ENCODE measurements around the gene SMAD9.
"Not testable (repeated sequence)": the region's sequence is repeated elsewhere in the genome, so short reads cannot be mapped to it uniquely, and the experiment has no call there.

The SMAD9 gene

DNA sequence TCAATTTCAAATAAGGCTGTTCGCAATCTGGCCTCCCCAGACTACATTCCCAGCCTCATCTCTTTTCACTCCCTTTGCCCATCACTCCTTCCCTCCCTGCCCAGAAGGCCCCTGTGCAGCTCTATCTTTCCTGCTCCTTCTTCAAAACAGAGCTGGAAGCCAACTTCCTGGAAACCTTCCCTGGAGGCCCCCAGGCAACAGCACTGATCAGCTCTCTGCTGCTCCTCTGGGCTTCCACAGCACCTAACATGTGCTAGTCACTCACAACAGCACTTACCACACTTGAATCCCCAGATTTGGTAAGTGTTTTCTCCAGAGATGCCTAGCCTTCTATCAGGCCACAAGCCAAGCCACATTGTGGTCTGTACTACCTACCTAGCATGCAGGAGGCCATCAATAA, 9.5 kb downstream of the SMAD9 start:
- DNase-seq = no peak

DNA sequence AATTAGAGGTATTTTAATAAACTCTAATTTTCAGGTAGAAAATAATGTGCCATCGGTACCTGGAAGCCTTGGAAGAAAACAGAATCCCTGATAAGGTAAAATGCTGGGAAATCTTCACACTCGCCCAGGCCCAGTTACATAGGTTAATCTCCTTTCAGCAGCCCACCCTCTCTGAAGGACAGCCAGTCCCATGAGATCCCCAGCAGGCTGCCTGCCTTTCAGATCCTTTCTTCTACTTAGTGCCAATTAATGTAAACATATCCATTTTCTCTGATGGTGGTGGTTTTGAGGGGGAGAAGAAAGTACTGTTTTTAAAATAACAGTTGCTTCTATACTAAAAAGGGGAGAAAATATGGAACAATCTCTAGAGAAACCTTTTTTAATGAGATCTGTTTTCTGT, 12.2 kb downstream of the SMAD9 start:
- DNase-seq = no peak

DNA sequence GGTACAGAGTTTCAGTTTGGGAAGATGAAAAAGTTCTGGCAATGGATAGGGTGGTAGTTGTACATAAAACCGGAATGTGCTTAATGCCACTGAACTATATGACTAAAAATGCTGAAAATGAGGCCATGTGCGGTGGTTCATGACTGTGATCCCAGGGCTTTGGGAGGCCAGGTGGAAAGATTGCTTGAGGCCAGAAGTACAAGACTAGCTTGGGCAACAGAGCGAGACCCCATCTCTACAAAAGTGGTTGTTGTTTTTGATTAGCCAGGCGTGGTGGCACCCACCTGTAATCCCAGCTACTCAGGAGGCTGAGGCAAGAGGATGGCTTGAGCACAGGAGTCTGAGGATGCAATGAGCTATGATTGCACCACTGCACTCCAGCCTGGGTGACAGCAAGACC, 12.8 kb downstream of the SMAD9 start:
- no peak for DNase-seq

DNA sequence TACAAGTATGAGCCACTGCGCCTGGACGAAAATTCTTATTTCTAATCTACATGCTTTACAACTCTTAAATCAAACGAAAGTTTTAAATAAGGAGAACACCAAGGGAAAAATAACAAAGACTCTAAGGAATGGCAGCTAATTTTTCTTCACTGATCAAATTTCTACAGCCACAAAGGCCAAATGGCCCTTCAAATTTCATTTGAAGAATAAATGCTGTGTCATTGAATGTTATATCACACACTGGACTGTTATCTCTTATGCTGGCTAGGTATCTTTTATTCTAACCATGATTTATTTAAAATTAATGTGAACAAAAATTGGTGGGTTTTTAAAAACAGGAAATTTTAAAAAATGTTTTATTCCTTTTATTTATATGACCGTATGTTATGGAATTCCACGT, 14.1 kb downstream of the SMAD9 start:
- DNase-seq = no peak

DNA sequence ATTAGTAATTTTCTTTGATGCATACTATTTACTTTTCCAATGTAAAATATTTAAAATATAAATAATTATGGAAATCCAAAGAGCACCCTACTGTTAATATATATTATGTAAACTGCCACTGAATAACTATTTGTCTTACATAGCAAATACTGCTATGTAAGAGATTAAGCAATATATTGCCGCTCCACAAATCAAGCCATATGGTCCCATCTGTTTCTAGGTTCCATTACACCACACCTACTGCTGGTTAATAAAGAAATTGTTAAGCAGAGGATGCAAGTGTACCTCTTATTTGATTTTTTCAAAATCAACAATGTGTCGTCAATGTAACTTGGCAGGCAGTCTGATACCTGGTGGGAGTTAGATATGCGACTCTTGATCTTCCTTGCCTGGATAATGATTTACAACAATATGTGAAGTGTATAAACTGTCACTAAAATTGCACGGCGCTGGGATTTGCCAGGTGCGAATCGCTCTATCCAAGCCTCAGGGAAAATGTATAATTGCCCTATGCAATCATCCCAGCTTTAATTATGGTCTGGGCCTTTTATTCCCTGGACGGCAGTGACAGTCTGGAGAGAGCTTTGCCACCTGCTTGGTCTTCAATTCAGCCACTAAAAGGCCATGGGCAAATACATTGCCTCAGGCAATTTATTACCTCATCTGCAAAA, 16.0 kb downstream of the SMAD9 start:
- no peak for DNase-seq

DNA sequence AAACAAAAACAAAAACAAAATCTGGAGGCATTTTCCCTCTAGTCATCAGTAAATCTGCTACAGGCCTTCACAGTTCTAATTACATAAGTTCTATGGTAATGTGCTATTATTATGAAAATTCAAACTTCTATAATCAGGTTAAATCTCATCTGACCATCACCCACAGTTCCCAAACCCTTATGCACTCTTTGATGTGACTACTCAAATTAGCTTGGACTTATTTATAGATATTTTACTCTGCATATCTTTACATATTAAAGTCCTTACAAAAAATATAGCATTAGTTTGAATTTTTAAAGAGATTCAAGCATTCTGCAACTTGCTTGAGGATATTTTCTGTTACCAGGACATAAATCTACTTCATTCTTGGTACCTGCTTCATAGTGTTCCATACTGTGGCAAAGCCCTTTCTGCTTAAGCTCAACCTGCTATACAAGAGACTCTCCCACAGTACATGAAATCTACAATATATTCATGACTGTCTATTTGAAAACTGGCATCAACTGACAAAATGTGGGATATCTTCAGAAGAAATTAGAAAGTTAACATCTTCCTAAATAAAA, 22.9 kb downstream of the SMAD9 start:
- no peak for DNase-seq

DNA sequence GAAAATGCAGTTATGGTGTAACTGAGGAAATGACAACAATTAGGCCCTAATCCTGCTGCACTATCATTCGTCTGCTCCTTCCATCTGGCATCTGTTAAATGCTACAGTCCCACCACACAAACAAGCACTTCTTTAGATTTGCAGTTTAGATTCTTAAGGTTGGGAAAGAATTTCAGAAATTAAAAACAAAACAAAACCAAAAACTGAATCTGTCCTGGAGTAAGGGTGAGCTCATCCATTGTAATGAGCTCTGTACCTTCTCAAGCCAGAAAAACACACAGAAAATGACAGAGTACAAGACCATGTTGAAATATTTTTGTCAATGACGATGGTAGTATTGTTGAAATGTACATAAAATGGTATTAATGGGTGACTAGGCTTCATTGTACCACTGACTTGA, 28.3 kb downstream of the SMAD9 start:
- peak; percentile 31 for DNase-seq

DNA sequence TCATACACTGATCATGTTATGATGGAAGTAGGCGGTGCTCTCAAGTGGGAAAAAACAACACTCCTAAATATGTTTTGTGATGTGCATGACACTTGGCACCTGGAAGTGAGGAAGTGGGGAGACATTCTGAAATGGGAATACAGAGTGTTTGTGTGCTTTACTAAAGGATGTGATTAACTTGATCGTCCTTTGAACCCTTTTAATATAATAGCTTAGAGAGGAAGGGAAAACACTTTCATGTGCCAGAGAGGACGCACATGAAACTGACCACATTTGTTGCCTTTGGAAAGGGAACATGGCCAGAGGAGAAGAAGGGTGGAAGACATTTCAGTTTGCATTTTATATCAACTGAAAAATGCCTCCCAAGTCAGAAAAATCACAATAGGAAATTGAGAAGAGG, 31.4 kb downstream of the SMAD9 start:
- no peak for DNase-seq

DNA sequence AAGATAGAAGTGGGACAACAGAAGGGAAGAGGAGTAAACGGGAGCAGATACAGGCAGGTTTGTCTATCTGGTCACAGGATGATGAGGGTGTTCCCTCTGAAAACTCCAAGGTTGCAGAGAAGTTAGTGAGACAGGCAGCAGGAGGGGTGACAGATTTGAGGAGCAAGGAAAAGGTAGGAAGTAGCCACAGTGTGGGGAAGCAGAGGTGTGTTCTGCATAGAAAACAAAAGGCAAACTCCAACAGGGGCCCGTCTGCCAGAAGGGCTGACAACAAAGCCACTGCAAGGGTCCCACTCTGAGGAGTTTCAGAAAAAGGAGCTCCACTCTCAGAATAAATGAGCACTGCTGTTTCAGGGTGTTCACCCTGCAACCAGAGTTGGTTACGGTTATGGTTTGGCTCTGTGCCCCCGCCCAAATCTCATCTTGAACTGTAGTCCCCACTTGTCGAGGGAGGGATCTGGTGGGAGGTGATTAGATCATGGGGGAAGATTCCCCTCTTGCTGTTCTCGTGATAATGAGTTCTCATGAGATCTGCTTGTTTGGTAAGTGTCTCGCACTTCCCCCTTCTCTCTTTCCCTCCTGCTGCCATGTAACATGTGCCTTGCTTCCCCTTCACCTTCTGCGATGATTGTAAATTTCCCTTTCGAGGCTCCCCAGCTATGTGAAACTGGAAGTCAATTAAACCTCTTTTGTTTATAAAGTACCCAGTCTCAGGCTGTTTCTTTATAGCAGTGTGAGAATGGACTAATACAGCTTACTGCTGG, 32.1 kb downstream of the SMAD9 start:
- no peak for DNase-seq

DNA sequence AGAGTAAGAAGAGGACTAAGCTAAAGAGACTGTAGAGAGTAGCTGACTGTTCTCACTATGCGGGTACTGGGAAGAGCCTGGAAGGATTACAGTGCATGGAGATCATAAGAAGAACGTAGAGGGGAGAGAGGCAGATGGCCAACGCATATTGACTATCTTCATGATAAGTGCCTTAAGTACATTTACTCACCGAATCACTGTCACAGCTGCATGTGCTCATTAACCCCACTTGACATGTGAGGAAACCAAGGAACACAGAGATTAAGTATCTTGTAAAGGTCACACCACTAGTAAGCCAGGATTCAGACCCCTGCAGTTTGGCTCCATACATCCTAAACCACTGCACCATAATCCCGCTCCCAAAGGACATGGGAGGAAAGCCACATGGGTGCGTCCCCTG, 34.1 kb downstream of the SMAD9 start:
- DNase-seq = no peak

DNA sequence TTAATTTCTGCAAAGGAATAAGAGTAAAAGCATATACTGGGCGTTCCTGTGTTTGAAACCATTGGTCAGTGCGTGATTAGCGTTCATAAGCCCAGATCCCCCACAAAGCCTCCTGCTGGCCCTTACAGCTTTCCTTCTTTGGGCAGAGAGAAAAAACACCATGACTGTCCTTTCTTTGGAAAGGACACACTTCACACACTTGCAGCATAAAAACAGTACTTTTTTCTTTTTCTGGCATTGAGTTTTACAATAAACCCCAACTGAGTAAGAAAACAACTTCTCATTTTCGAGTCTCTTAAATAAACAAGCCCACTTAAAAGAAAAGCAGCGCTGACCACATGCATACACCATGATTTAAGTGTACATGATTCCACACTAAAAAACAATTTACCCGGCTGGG, 35.8 kb downstream of the SMAD9 start:
- DNase-seq = no peak

DNA sequence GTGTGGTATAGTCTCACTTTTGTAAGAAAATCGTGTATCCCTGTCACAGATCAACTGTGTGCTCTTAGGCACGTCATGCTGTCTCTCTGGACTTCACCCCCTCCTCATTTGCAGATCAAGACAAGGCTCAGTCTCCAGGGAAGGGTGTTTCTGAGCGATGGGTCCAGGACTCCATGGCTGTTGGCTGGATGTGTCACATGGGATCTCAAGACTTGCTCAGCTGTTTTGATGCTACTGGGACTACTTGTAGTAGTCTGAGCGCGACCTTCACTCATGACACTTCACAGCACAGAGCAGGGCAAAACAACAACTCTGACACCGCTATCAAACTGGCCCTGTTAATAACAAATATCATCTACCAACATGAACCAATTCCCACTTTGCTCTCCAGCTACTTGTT, 36.2 kb downstream of the SMAD9 start:
- DNase-seq = no peak

DNA sequence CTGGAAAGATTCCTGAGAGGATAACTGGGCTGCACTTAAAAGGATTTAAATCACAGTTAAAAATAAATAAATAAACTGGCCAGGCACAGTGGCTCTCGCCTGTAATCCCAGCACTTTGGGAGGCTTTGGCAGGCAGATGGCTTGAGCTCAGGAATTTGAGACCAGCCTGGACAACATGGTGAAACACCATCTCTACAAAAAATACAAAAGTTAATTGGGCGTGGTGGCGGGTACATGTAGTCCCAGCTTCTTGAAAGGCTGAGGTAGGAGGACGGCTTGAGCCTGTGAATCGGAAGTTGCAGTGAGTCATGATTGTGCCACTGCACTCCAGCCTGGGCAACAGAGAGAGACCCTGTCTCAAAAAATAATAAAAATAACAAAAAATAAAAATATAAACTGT, 36.6 kb downstream of the SMAD9 start:
- not testable (repeated sequence) for DNase-seq

DNA sequence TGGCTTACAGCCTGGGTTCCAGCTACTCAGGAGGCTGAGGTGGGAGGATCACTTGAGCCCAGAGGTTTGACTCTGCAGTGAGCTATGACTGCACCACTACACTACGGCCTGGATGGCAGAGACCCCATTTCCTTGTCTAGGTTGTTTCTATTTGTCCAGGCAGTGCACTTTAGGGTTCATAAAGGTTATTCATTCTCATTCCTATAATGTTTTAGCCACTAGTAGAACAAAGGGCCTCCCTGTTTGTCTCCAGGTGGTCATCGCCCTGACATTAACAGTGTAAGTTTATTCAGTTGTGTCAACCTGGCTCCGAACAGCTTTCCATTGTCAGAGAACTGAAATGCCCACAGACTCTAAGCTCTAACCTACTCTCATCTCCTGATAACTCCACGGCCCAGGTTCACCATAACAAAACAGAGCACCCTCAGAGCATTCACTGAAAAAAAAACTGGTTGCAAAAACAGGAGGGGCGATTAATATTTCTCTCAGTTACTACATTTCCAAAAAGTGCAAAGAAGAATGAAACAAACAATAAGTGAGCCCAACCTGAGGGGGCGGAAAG, 37.1 kb downstream of the SMAD9 start:
- DNase-seq = no peak

DNA sequence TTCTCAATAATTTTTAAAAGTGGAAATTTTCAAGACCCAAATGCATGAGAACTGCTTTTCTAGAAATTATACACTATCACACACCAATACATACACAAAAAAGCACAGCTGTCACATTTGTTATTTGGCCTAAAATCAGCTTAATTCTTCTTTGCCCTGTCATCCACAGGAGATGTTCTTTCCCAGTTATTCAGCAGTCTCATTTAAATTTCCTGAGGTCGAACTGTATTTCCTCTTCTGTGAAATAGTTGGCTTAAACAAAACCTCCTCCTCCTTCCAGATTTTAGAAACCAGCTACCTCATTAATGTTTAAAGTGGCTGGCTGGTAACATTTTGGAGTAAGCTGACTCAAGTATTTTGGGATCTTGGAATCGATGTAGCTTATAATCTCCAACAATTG, 39.1 kb downstream of the SMAD9 start:
- no peak for DNase-seq

DNA sequence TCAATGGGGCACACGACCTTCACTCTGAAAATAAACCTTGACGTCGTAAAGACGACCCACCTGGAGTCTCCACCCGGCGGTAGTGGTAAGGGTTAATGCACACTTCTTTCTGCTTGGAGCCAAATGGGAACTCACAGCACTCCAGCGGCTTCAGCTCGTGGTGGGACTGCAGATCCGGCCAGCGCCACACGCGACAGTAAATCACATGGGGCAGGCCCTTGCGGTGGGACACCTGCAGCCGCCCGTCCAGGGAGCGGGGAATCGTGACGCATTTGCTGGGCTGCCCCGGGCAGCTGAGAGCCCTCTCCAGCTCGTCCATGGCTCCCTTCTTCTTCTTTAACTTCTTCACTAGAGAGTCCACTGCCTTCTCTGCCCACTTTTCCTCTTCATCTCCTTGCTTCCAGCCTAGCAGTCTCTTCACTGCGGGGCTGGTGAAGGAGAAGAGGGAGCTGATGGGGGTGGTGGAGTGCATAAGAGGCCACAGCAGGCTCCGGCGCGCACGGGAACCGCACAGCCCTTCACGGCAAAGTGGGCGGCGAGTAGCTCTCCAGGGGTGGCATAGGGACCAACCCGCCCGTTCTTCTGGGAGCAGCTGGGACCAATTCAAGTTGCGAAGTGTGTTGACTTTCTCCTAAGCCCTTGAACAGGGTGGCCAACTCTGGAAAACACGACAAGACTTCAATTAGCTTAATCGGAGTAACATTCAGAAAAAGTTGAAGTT, 40.7 kb downstream of the SMAD9 start:
- no peak for DNase-seq

DNA sequence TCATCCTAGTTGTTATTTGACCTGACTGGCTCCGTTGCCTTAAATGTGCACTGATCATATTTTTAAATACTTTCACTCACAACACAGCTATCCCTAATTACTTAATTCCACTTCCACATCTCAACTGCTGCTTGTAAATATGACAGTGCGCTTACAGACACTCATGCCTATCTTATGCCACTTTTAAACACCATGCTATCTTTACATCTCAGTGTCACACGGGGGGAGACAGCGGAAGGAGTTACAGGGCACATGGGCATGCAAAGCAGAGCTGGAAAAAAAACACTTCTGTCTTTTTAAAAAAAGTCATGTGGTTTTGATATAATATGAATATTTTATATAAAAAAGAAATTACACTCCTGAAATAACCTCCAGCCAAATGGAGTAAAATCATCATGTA, 44.1 kb downstream of the SMAD9 start:
- DNase-seq = no peak

DNA sequence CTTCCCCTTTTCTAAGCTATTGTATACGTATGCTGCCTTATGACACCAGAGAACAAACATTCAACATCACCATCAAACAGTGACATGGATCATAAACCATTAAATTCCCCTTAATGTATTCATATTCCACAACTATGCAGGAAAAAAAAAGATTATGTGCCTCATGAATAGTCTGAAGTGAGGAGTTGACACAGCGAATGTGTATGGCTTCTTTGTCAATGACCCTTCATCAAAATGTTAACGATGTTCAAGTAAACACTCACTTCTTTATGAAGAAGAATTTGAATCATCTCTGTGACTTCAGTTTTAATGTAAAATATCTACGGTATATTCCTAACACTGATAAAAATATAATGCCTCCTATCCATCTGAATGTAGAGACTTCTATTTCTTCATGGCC, 44.6 kb downstream of the SMAD9 start:
- no peak for DNase-seq

DNA sequence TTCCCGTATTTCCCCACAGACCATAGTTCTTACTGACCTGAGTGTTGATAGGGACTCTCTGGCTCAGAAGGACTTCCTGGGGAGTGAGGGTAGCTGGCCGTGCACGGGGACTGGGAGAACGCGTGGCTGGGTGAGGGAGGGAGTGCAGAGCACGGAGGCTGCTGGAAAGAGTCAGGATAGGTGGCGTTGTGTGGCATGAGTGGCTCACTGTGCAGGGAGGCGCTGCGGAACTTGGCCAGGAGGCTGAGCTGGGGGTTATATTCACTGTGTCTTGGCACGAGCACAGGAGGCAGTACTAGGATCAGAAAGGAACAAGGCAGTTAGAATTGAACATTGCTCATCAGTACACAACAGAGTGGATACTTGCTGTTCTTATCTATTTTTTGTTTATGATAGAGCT, 47.4 kb downstream of the SMAD9 start:
- no peak for DNase-seq

DNA sequence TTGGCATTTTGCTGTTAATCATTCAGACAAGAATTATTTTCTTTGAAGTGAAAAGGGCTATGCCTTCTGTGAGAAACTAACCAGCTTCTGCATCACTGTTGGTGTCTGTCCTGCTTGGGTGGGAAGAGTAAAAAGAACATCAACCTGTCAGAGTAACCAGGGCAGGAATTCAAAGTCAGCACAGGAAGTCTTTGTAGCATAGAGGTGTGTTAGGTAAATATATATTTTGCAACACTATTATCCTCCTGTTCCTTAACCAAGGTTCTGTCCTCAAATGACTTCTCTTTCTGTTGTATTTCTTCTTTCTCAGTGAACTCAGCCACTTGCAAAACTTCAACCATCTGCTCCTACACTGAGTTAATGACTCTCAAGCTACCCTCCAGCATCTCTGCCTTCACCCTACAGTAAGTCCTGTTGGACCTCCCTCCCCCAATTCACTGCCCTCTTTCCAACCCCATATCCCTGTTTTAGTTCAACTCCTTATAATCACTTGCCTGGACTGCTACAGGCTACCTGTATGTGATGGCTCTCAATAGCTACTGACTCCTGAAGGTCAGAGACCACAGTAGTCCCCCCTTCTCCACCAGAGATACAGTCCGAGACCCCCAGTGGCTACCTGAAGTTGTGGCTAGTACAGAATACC, 49.9 kb downstream of the SMAD9 start:
- DNase-seq = no peak

DNA sequence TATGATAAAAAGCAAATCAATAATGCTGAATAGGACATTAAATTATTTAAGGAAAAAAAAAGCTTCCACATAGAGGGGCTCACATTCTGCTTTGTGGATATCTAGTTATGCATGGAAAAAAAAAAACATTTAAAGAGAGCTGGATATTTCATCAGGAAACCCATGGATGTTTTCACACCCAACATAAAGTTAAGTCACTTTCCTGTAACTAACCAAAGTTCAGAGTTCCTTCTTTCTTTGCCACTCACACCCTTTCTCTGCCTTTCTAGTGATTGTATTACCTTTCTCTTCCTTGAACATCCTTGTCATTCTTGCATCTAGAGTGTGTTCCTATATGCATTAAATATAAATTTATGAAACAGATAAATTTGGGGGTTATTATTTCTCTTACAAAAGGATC, 53.8 kb downstream of the SMAD9 start:
- no peak for DNase-seq

DNA sequence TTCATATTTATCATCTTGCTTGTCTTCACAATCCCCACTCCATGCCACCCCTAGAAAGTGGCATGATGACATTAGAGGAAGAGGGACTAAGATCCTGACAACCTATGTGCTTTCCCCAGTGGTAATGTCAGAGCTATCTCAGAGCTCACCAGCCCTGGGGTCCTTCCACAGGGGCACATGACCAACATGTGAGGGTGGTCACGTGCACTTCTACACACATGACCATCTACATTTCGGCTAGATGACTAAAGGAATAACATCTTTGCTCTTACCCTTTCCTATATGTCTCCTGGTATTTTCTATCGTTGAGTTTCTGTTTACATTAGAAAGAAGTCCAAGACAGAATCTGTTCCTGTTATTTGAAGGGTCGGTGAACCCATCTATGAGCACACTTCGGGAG, 54.8 kb downstream of the SMAD9 start:
- DNase-seq = no peak

DNA sequence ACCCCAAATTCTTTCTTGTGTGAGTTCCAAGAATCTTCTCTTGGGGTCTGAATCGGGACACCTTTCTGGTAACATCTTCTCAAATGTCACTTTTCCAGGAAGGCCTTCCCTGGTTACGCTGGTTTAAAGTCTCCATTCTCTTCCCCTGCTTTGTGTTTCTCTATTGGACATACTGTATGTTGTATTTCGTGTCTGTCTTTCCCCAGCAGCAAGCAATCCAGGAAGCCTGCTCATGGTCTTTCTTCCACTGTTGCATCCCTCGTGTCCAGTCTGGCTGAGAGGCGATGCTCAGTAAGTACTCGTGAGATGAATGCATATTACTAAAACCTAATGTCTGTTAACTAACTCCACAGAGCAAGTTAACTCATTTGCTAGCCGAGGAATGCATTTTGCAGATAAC, 57.3 kb downstream of the SMAD9 start:
- DNase-seq = no peak
